GM10248 (cell line): ENCODE data around the gene TIE1.

Experiments
- CTCF ChIA-PET: fragments of 300-600 bp; sonication (Branson Sonifier 250); formaldehyde crosslinking; extraction: SDS; loops from one replicate; lab custom pipeline; 2021; ENCODE audit warnings: antibody characterized with exemption; lab: Yijun Ruan, JAX
- POLR2A ChIA-PET: fragments of 350-650 bp; sonication (Branson Sonifier 250); formaldehyde crosslinking; extraction: SDS; loops from one replicate; lab custom pipeline; 2020; ENCODE audit warnings: antibody characterized with exemption; lab: Yijun Ruan, JAX
- DNase-seq: peaks from one replicate; pipeline ENCODE4 v3.0.0; 2012; ENCODE audit errors: extremely low spot score
- CTCF ChIP-seq: IDR thresholded peaks from 2 replicates; pipeline ENCODE4 v1.5.1; 2012; ENCODE audit warnings: mild to moderate bottlenecking, low read depth; ENCODE audit errors: extremely low read depth, missing control alignments, control extremely low read depth

The TIE1 gene

GRCh38 chr1:43319766-43320165 is 19.0 kb downstream of the TIE1 start:
- CTCF ChIA-PET = interaction anchor here (1.7 to 1.9 kb wide), 2 partner anchors 10 to 11 kb away, joined by 5 read pairs; no protein-coding TSS in a partner anchor
- TF ChIP-seq CTCF = no peak

GRCh38 chr1:43321331-43321891 is 20.6 kb downstream of the TIE1 start:
- ChIA-PET POLR2A (no interaction called here), CTCF (interaction anchor here (1.7 to 1.9 kb wide), 2 partner anchors 8 to 13 kb away, joined by 5 read pairs; no protein-coding TSS in a partner anchor)
- no peak for TF ChIP-seq CTCF
- DNase-seq = no peak

More at GRCh38 chr1:43319766-43320165, 19.0 kb downstream of the TIE1 start:
- no peak for DNase-seq
- POLR2A ChIA-PET = no interaction called here

GRCh38 chr1:43322506-43322905 is 21.7 kb downstream of the TIE1 start:
- TF ChIP-seq CTCF = no peak
- no peak for DNase-seq
- ChIA-PET CTCF (no interaction called here), POLR2A (no interaction called here)

GRCh38 chr1:43324810-43325209 is 24.0 kb downstream of the TIE1 start:
- no peak for TF ChIP-seq CTCF
- DNase-seq = no peak
- POLR2A ChIA-PET = no interaction called here
- CTCF ChIA-PET = no interaction called here

- ChIA-PET CTCF (no interaction called here), POLR2A (no interaction called here)
- TF ChIP-seq CTCF = no peak
- DNase-seq = no peak
Measured at GRCh38 chr1:43325381-43325780, 24.6 kb downstream of the TIE1 start.

GRCh38 chr1:43327549-43328292 is 26.9 kb downstream of the TIE1 start:
- ChIA-PET POLR2A (no interaction called here), CTCF (no interaction called here)
- TF ChIP-seq CTCF = no peak
- DNase-seq = no peak
